ENCODE measurements around the gene FOXM1.
"Not testable (repeated sequence)": the region's sequence is repeated elsewhere in the genome, so short reads cannot be mapped to it uniquely, and the experiment has no call there.

The FOXM1 gene

GRCh38 chr12:2884810-2885209 lies 7.8 kb upstream of the FOXM1 start:
- no peak for DNase-seq (ENCODE audit: low spot score)

DNA sequence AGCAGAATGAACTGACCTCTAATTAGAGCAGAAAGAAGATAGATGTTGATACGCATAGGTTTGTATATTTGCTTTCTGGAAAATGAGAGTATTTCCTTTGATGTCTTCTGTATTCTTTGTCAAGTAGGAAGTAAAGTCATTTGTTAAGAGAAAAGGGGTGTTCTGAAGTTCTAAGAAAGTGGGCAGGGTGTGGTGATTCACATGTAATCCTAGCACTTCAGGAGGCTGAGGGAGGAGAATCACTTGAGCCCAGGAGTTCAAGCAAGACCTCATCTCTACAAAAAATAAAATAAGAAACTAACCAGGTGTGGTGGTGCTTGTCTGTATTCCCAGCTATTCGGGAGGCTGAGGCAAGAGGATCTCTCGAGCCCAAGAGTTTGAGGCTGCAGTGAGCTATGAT lies 2.9 kb upstream of the FOXM1 start:
- no peak for DNase-seq (ENCODE audit: low spot score)

- DNase-seq (ENCODE audit: low spot score): no peak
Measured at GRCh38 chr12:2877953-2878732, 1.2 kb upstream of the FOXM1 start.

DNA sequence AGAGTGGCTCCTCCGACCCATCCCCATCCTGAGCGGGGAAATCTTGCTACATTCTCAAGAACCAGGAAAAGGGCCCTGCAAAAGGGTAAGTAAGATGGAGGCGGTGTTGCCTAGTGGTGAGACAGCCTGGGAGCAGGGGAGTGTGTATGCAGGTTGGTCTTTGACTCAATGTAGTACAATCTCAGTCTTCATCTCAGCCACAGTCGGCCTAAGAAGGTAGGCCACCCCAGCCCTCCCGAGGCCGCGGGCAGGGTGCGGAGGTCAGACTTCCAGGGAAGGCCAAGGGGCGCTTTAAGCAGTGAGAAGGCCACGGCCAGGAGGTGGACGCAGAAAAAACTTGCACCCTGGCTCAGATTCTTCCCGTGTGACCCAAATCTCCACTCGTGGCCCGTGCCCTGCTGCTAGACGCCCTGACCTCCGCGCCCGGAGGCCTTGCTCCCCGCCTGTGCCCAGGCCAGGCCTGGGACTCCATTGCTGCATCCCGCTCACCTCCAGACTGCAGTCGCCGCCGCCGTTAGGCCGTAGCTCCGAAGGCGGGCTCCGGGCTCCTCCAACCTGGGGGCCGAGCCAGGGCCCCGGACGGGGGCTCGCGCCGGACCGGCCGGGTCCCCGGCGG lies 435 bp downstream of the FOXM1 start:
- DNase-seq (ENCODE audit: low spot score): no peak

- not testable (repeated sequence) for DNase-seq (ENCODE audit: low spot score)
Measured at GRCh38 chr12:2868986-2869632, 7.9 kb downstream of the FOXM1 start.

- no peak for DNase-seq (ENCODE audit: low spot score)
Measured at GRCh38 chr12:2864198-2864597, 12.8 kb downstream of the FOXM1 start.

GRCh38 chr12:2863402-2863801 lies 13.6 kb downstream of the FOXM1 start:
- DNase-seq (ENCODE audit: low spot score): not testable (repeated sequence)

GRCh38 chr12:2862876-2863275 lies 14.1 kb downstream of the FOXM1 start:
- DNase-seq (ENCODE audit: low spot score): no peak

- no peak for DNase-seq (ENCODE audit: low spot score)
Measured at GRCh38 chr12:2860170-2860569, 16.8 kb downstream of the FOXM1 start.

- peak; percentile 57 for DNase-seq (ENCODE audit: low spot score)
Measured at GRCh38 chr12:2858944-2859421, 18.0 kb downstream of the FOXM1 start.

DNA sequence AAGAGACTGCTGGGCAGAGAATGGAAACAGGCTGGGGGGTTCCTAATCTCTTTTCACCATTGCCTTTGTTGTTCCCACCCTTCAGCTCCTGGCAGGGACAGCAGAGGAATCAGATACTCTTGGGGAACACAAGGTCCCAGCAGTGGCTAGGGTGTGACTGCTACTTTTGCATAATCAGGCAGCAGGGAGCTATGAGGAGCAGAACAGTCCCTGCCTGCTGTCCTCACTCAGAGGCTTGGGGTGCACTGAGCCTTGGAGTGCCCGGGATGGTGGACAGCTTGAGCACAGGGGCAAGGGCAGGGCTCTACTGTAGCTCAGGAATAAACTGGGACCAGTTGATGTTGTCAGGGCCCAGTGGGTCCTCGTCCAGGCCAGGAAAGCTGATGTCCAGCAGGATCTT lies 18.6 kb downstream of the FOXM1 start:
- peak; percentile 41 for DNase-seq (ENCODE audit: low spot score)

DNA sequence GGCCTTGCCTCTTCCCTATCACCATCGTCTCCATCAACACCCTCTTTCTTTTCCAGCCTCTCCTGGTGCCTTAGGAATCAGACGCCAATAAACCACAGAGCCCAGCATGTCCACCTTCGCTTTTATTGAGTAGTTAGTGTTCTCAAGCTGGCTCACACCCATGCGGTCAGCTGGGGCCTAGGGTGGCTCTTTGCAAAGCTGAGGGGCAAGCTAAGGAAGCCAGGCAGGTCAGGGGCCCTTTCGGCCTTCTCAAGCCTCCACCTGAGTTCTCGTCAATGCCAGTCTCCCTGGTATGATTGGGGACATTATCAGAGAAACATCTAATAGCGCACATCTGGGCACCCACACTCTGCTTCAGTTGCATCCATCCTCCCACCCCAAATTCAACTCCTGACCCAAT lies 19.4 kb downstream of the FOXM1 start:
- peak; percentile 44 for DNase-seq (ENCODE audit: low spot score)

- peak; percentile 41 for DNase-seq (ENCODE audit: low spot score)
Measured at GRCh38 chr12:2857021-2857431, 19.9 kb downstream of the FOXM1 start, which contains the start of gene TEX52. TSS of gene TEX52 (minus strand) at chr12:2857039. CDS start at chr12:2857026, 13 bp downstream.

DNA sequence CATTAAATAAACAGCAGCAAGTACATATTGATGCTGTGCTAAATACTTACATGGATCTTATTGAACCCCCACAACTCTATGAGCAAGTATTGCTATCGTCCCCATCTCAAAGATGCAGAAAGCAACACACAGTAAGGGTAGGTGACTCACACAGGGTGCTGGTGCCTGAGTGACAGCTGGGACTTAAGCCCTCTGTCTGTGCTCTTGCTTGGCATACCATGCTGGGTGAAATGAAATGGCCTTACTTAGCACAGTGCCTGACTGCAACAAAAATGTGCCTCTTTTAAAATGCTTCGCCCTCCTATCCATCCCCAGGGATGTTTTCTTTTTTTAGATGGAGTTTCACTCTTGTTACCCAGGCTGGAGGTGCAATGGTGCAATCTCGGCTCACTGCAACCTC lies 20.9 kb downstream of the FOXM1 start:
- DNase-seq (ENCODE audit: low spot score): peak; percentile 9

DNA sequence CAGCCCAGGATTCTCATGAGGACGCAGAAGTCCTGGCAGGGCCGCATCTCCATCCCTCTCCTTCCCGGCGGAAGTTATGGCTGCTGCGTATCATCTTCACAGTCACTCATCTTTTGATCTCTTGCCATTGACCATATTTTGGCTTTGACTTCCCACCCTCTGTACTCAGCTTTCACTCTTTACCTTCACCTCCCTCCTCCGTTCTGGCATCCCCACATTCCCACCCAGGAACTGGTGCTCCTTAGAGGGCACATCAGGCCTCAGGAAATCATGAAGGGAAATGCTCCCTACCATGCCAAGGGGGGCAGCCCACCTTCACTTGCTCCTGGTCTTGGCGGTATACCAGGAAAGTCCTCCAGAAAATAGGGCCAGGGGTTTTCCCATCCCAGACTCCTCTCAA lies 21.4 kb downstream of the FOXM1 start:
- peak; percentile 22 for DNase-seq (ENCODE audit: low spot score)

- peak; percentile 55 for DNase-seq (ENCODE audit: low spot score)
Measured at GRCh38 chr12:2854669-2855453, 22.1 kb downstream of the FOXM1 start.

GRCh38 chr12:2853626-2854025 lies 23.3 kb downstream of the FOXM1 start:
- peak; percentile 86 for DNase-seq (ENCODE audit: low spot score)

DNA sequence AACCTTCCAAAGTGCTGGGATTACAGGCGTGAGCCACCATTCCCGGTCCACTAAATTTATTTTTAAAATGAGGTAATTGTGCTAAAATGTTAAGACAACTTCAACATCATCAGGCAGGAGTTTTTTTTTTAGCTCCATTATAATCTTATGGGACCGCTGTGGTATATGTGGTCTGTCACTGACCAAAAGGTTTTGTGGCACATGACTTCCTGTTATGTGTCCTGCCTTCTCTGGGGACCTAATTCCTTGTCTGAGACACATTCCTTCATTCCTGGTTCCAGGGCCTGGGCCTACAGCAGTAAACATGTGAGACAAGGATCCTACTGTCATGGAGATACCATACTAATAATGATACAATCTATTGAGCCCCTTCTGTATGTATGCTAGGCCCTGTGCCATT lies 25.0 kb downstream of the FOXM1 start:
- DNase-seq (ENCODE audit: low spot score): no peak

DNA sequence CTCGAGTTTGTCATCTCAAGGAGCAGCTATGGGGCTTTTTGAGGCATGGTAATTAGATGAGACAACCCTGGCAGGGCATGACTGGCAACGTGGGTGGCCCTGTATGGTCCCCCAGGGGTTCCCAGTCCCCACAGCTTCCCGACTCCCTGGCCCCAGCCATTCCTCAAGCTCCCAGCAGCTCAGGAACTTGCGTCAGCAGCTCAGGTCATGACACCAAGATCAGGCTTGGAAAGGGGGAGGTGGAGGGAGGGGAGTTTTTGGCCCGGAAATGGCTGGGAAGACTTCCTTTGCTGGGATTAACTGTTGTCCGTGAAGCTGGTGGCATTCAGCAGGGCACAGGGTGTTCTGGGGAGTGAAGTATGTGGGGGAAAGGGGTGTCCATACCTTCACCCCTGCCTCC lies 31.7 kb downstream of the FOXM1 start:
- DNase-seq (ENCODE audit: low spot score): no peak

DNA sequence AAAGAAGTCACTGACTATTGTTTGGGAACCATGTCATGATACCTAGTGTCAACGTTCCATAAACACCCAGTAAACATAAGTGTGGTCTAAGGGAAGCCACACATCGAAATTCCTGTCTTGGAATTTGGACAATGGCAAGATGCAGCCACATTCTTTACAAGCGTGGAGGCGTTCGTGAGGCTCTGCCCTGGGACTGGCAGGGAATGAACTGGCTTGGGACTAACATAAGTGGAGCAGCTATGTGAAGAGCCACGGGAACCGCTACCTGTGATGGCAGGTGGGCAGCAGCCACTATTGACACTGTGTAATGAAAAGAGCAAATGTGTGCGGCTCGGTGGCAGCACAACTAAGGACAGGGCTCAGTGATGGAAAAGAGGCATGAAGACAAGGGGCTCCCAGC lies 32.2 kb downstream of the FOXM1 start:
- DNase-seq (ENCODE audit: low spot score): no peak

DNA sequence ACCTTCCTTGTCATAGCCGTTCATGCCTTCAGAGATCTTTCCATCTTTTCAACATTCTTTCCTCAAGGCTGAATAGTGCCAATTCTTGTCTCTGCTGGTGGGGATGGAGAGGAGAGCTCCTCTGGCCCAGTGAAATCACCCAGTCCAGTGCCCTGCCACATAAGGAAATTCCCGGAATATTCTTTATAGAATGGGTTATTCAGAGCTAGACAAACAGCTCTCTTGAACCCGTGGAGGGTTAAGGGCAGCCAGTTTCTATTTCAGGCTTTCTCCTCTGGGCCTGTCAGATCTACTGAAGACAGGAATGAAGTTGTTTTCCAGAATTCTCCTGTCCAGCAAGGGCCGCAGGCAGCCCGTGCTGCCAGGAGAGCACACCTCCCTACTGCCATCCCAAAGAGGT lies 34.0 kb downstream of the FOXM1 start:
- no peak for DNase-seq (ENCODE audit: low spot score)

DNA sequence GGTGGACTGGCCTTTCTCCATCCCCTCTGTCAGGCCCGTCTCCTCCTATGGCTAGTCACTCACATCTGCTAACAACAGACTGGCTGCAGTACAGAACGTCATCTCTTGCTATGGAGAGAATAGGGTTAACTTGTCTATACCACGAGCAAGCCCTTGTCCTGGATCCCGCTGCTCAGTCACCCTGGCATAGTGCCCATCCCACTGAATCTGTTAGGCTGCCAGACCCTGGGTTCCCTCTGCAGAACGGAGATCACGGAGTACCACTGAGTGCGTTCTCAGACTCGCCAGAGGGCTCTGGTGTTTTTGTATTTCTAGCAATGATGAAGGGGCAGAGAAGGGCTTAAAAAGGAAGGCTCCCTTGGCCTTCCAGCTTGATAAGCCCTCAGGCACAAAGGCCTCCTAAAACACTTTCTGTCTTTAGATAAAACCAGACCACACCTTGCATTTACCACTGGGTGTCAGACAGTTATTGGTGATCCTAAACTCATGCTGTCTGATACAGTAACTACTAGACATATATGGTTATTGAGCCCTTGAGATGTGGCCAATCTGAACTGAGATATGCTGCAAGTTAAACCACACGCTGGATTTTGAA lies 35.8 kb downstream of the FOXM1 start:
- no peak for DNase-seq (ENCODE audit: low spot score)
